ENCODE measurements around the gene PHACTR1. TPM values are rescaled to one million over a fixed set of nuclear protein-coding genes. Genes with fewer than 3 reads are reported as not detected.

The PHACTR1 gene
- total RNA-seq, 1 donor from 2014 or later: 50.7 TPM

DNA sequence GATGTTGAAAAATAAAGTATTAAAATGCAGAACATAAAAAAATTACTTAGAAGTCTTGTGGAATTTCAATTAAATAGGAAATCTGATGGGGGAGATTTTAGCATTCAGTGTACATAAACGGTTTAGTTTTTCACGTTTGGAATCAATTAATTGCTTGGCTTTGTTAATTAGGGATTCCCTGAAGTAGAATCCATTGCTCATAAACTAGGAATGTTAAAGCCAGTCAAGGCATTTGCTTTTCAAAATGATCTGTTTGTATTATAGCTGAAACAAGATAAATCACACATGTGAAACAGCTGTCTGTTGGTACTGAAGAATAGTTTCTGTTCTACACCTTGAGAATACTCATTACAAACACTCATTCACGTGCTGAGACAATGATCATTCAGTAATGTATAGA, 313.8 kb downstream of the PHACTR1 start:
- Mint-ChIP-seq H3K27ac (ENCODE audit: unreplicated experiment) (no peak overlapping the region), H3K36me3 (ENCODE audit: unreplicated experiment) (no peaks in the 10 kb centered on the region), H3K9me3 (ENCODE audit: unreplicated experiment) (no peaks in the 10 kb centered on the region), H3K4me3 (ENCODE audit: unreplicated experiment) (no peak overlapping the region), H3K27me3 (ENCODE audit: unreplicated experiment) (no peaks in the 10 kb centered on the region), H3K4me1 (ENCODE audit: low read depth, unreplicated experiment) (peaks cover 11% of the 10 kb centered on the region)
- TF ChIP-seq, protein P1, sequence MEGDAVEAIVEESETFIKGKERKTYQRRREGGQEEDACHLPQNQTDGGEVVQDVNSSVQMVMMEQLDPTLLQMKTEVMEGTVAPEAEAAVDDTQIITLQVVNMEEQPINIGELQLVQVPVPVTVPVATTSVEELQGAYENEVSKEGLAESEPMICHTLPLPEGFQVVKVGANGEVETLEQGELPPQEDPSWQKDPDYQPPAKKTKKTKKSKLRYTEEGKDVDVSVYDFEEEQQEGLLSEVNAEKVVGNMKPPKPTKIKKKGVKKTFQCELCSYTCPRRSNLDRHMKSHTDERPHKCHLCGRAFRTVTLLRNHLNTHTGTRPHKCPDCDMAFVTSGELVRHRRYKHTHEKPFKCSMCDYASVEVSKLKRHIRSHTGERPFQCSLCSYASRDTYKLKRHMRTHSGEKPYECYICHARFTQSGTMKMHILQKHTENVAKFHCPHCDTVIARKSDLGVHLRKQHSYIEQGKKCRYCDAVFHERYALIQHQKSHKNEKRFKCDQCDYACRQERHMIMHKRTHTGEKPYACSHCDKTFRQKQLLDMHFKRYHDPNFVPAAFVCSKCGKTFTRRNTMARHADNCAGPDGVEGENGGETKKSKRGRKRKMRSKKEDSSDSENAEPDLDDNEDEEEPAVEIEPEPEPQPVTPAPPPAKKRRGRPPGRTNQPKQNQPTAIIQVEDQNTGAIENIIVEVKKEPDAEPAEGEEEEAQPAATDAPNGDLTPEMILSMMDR (IDR thresholded peaks at IDR 0.05; ENCODE audit: partially characterized antibody, unreplicated experiment): no peak
- no peak for DNase-seq

GRCh38 chr6:13032566-13032965, 316.0 kb downstream of the PHACTR1 start:
- Mint-ChIP-seq H3K9me3 (ENCODE audit: unreplicated experiment) (no peaks in the 10 kb centered on the region), H3K27ac (ENCODE audit: unreplicated experiment) (no peak overlapping the region), H3K36me3 (ENCODE audit: unreplicated experiment) (no peaks in the 10 kb centered on the region), H3K4me1 (ENCODE audit: low read depth, unreplicated experiment) (no peaks in the 10 kb centered on the region), H3K4me3 (ENCODE audit: unreplicated experiment) (no peak overlapping the region), H3K27me3 (ENCODE audit: unreplicated experiment) (no peaks in the 10 kb centered on the region)
- DNase-seq: no peak
- TF ChIP-seq, protein P1 (IDR thresholded peaks at IDR 0.05; ENCODE audit: partially characterized antibody, unreplicated experiment): no peak

DNA sequence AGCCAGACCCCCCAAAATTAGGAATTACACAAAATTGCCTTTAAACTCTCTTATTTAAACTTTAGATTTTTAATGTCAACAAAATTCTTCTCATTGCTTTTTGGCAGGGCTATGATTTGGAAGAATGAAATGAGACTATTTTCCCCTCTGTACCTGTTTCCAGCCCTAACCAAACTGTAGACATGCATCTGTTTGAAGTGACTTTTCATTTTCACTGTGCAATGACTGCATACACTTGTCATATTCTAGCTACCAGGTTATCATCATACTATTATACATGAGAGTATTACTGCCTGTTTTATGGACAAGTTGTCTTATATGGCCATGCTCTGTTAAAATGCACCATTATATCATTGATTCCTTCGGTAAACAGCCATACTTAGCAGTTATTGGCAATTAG, 316.6 kb downstream of the PHACTR1 start:
- TF ChIP-seq, protein P1 (IDR thresholded peaks at IDR 0.05; ENCODE audit: partially characterized antibody, unreplicated experiment): no peak
- DNase-seq: no peak
- Mint-ChIP-seq H3K4me3 (ENCODE audit: unreplicated experiment) (no peak overlapping the region), H3K9me3 (ENCODE audit: unreplicated experiment) (no peaks in the 10 kb centered on the region), H3K4me1 (ENCODE audit: low read depth, unreplicated experiment) (no peaks in the 10 kb centered on the region), H3K36me3 (ENCODE audit: unreplicated experiment) (no peaks in the 10 kb centered on the region), H3K27me3 (ENCODE audit: unreplicated experiment) (no peaks in the 10 kb centered on the region), H3K27ac (ENCODE audit: unreplicated experiment) (no peak overlapping the region)

- Mint-ChIP-seq H3K4me3 (ENCODE audit: unreplicated experiment) (no peak overlapping the region), H3K27ac (ENCODE audit: unreplicated experiment) (no peak overlapping the region), H3K9me3 (ENCODE audit: unreplicated experiment) (no peaks in the 10 kb centered on the region)
Measured at GRCh38 chr6:13034316-13034715, 317.7 kb downstream of the PHACTR1 start.

GRCh38 chr6:13035606-13036005, 319.0 kb downstream of the PHACTR1 start:
- Mint-ChIP-seq H3K4me3 (ENCODE audit: unreplicated experiment) (no peak overlapping the region), H3K36me3 (ENCODE audit: unreplicated experiment) (no peaks in the 10 kb centered on the region), H3K27ac (ENCODE audit: unreplicated experiment) (no peak overlapping the region), H3K27me3 (ENCODE audit: unreplicated experiment) (no peaks in the 10 kb centered on the region), H3K4me1 (ENCODE audit: low read depth, unreplicated experiment) (no peaks in the 10 kb centered on the region), H3K9me3 (ENCODE audit: unreplicated experiment) (no peaks in the 10 kb centered on the region)
- TF ChIP-seq, protein P1 (IDR thresholded peaks at IDR 0.05; ENCODE audit: partially characterized antibody, unreplicated experiment): no peak
- no peak for DNase-seq

More at GRCh38 chr6:13034316-13034715, 317.7 kb downstream of the PHACTR1 start:
- no peaks in the 10 kb centered on the region for H3K27me3 Mint-ChIP-seq (ENCODE audit: unreplicated experiment)
- no peaks in the 10 kb centered on the region for H3K4me1 Mint-ChIP-seq (ENCODE audit: low read depth, unreplicated experiment)
- no peak for DNase-seq
- TF ChIP-seq, protein P1 (IDR thresholded peaks at IDR 0.05; ENCODE audit: partially characterized antibody, unreplicated experiment): no peak
- H3K36me3 Mint-ChIP-seq (ENCODE audit: unreplicated experiment): no peaks in the 10 kb centered on the region

Measured in glutamatergic neuron (in vitro differentiated cells).